H9 (cell line): Measurements from ENCODE around the gene DOCK1. TPM values are rescaled to one million over a fixed set of nuclear protein-coding genes. Genes with fewer than 3 reads are reported as not detected.

ENCODE experiments used
- DNase-seq: peaks from one replicate; pipeline ENCODE4 v3.0.0-alpha.2; 2017
- H2AFZ ChIP-seq: one replicate; pipeline ENCODE4 v1.6.1; 2013; ENCODE audit warnings: mild to moderate bottlenecking, low read length, control low read depth, moderate library complexity
- H2AK5ac ChIP-seq: 2 replicates; pipeline ENCODE4 v1.6.1; 2013; ENCODE audit warnings: low read length, control low read depth, mixed read lengths; ENCODE audit not compliant: insufficient read length
- H2BK120ac ChIP-seq: one replicate; pipeline ENCODE4 v1.6.1; 2013; ENCODE audit warnings: low read depth, mild to moderate bottlenecking, low read length, control low read depth, inconsistent platforms; ENCODE audit not compliant: poor library complexity, severe bottlenecking
- H2BK12ac ChIP-seq: 2 replicates; pipeline ENCODE4 v1.6.1; 2013; ENCODE audit warnings: low read length, control low read depth, mixed read lengths, low read depth; ENCODE audit not compliant: insufficient read length
- H2BK15ac ChIP-seq: 2 replicates; pipeline ENCODE4 v1.6.1; 2013; ENCODE audit warnings: low read depth, low read length, control low read depth
- H2BK20ac ChIP-seq: one replicate; pipeline ENCODE4 v1.6.1; 2013; ENCODE audit warnings: low read depth, mild to moderate bottlenecking, low read length, control low read depth, inconsistent platforms; ENCODE audit not compliant: poor library complexity, severe bottlenecking
- H2BK5ac ChIP-seq: 2 replicates; pipeline ENCODE4 v1.6.1; 2013; ENCODE audit warnings: low read length, control low read depth, mixed read lengths; ENCODE audit not compliant: insufficient read length
- H3K14ac ChIP-seq: 2 replicates; pipeline ENCODE4 v1.6.1; 2013; ENCODE audit warnings: low read length, control low read depth; ENCODE audit not compliant: insufficient read depth
- H3K18ac ChIP-seq: 2 replicates; pipeline ENCODE4 v1.6.1; 2013; ENCODE audit warnings: low read depth, mild to moderate bottlenecking, mixed read lengths, low read length, control low read depth; ENCODE audit not compliant: insufficient read length
- H3K23ac ChIP-seq: 2 replicates; pipeline ENCODE4 v1.6.1; 2013; ENCODE audit warnings: low read length, control low read depth, mixed read lengths, low read depth; ENCODE audit not compliant: insufficient read length
- H3K23me2 ChIP-seq: 2 replicates; pipeline ENCODE4 v1.6.1; 2013; ENCODE audit warnings: low read depth, mild to moderate bottlenecking, mixed read lengths, low read length, control low read depth; ENCODE audit not compliant: insufficient read length, poor library complexity, severe bottlenecking
- H3K27ac ChIP-seq: 2 replicates; pipeline ENCODE4 v1.5.1; 2013; ENCODE audit warnings: low read length, control low read depth, mixed read lengths, low read depth; ENCODE audit not compliant: insufficient read length
- H3K27me3 ChIP-seq: 2 replicates; pipeline ENCODE4 v1.6.1; 2013; ENCODE audit warnings: low read length, control low read depth, inconsistent platforms; ENCODE audit not compliant: insufficient read depth
- H3K4ac ChIP-seq: 2 replicates; pipeline ENCODE4 v1.6.1; 2013; ENCODE audit warnings: low read depth, mild to moderate bottlenecking, control low read depth, inconsistent platforms, low read length, moderate library complexity
- H3K4me1 ChIP-seq: 2 replicates; pipeline ENCODE4 v1.6.1; 2013; ENCODE audit warnings: low read length, control low read depth, inconsistent platforms; ENCODE audit not compliant: insufficient read depth
- H3K4me2 ChIP-seq: 2 replicates; pipeline ENCODE4 v1.6.1; 2013; ENCODE audit warnings: low read length, control low read depth, mixed read lengths; ENCODE audit not compliant: insufficient read length, insufficient read depth
- H3K56ac ChIP-seq: 2 replicates; pipeline ENCODE4 v1.6.1; 2013; ENCODE audit warnings: low read depth, mild to moderate bottlenecking, mixed read lengths, low read length, control low read depth; ENCODE audit not compliant: insufficient read length
- H3K79me1 ChIP-seq: 2 replicates; pipeline ENCODE4 v1.6.1; 2013; ENCODE audit warnings: low read depth, mild to moderate bottlenecking, moderate library complexity, low read length, control low read depth, inconsistent platforms; ENCODE audit not compliant: insufficient read depth, poor library complexity, severe bottlenecking
- H3K79me2 ChIP-seq: 2 replicates; pipeline ENCODE4 v1.6.1; 2013; ENCODE audit warnings: low read length, control low read depth, inconsistent platforms; ENCODE audit not compliant: insufficient read depth
- H3K9ac ChIP-seq: 2 replicates; pipeline ENCODE4 v1.6.1; 2013; ENCODE audit warnings: low read length, control low read depth, mixed read lengths; ENCODE audit not compliant: insufficient read length; ENCODE audit errors: extremely low read depth
- H3K9me3 ChIP-seq: one replicate; pipeline ENCODE4 v1.6.1; 2013; ENCODE audit warnings: low read depth, low read length, inconsistent platforms; ENCODE audit not compliant: control insufficient read depth
- H3T11ph ChIP-seq: one replicate; pipeline ENCODE4 v1.6.1; 2013; ENCODE audit warnings: mild to moderate bottlenecking, low read length, control low read depth, inconsistent platforms
- H4K20me1 ChIP-seq: one replicate; pipeline ENCODE4 v1.6.1; 2013; ENCODE audit not compliant: control insufficient read depth, insufficient read length, insufficient read depth
- H4K5ac ChIP-seq: 2 replicates; pipeline ENCODE4 v1.6.1; 2013; ENCODE audit warnings: low read depth, mild to moderate bottlenecking, mixed read lengths, low read length, control low read depth; ENCODE audit not compliant: insufficient read length
- H4K8ac ChIP-seq: replicated peaks from 2 replicates; pipeline ENCODE4 v1.6.1; 2013; ENCODE audit warnings: low read length, control low read depth, mixed read lengths, low read depth; ENCODE audit not compliant: insufficient read length
- H4K91ac ChIP-seq: 2 replicates; pipeline ENCODE4 v1.6.1; 2013; ENCODE audit warnings: low read depth, mild to moderate bottlenecking, moderate library complexity, mixed read lengths, low read length, control low read depth; ENCODE audit not compliant: insufficient read length
- H3K27ac Mint-ChIP-seq, 3 experiments: 2 replicates in 2 of 3; 3 replicates in 1 of 3; pipeline ENCODE4 v1.8.0; 2020 to 2021; ENCODE audit warnings: mixed read lengths in 3 of 3, mild to moderate bottlenecking in 1 of 3, moderate library complexity in 1 of 3
- H3K27me3 Mint-ChIP-seq: 2 replicates; pipeline ENCODE4 v1.8.0; 2021; ENCODE audit warnings: low read depth, mild to moderate bottlenecking, moderate library complexity, mixed read lengths
- H3K36me3 Mint-ChIP-seq, 3 experiments: 2 replicates in 2 of 3; 3 replicates in 1 of 3; pipeline ENCODE4 v1.8.0; 2020 to 2021; ENCODE audit warnings: low read depth in 3 of 3, mixed read lengths in 3 of 3; ENCODE audit not compliant: insufficient read depth in 1 of 3
- H3K4me1 Mint-ChIP-seq, 2 experiments: 2 replicates each; pipeline ENCODE4 v1.8.0; 2020; ENCODE audit warnings: mixed read lengths in 2 of 2
- H3K4me3 Mint-ChIP-seq, 2 experiments: 2 replicates in 1 of 2; 3 replicates in 1 of 2; pipeline ENCODE4 v1.8.0; 2020 to 2021; ENCODE audit warnings: mild to moderate bottlenecking in 2 of 2, mixed read lengths in 2 of 2, moderate library complexity in 1 of 2
- H3K9me3 Mint-ChIP-seq, 2 experiments: 2 replicates in 1 of 2; 3 replicates in 1 of 2; pipeline ENCODE4 v1.8.0; 2020; ENCODE audit warnings: mild to moderate bottlenecking in 2 of 2, mixed read lengths in 2 of 2, moderate library complexity in 1 of 2
- CTCF ChIP-seq: fragments of 200-600 bp; sonication (generic); conservative IDR thresholded peaks from 3 replicates; pipeline ENCODE4 v1.8.0; 2021; ENCODE audit warnings: antibody characterized with exemption, mild to moderate bottlenecking
- WGBS: extraction: QIAGEN DNeasy Blood & Tissue Kit; methylation state at CpG from one replicate; pipeline ENCODE4 v1.1.7; 2013; ENCODE audit warnings: missing lambda C conversion rate, low lambda C conversion rate, mixed read lengths; ENCODE audit not compliant: insufficient read length; ENCODE audit errors: extremely low coverage; 5-methylcytosine and 5-hydroxymethylcytosine counted together
- total RNA-seq: library from RNA; stranded (reverse); gene quantifications from 2 replicates; pipeline ENCODE4 v1.2.1, GENCODE V29; 2021

The DOCK1 gene
- total RNA-seq, 1 experiment from 2014 or later: 57.0 TPM

- H3K4me1 Mint-ChIP-seq: peaks cover 24 to 26% of the 10 kb centered on the region in 2 experiments
- H3K23ac ChIP-seq: no peak overlapping the region
- no peaks in the 10 kb centered on the region for H3K27me3 ChIP-seq
- H4K8ac ChIP-seq: no peak overlapping the region
- no peaks in the 10 kb centered on the region for H4K20me1 ChIP-seq
- no peak overlapping the region; a peak in 2 of 5 replicates for H3K4me3 Mint-ChIP-seq
- H3K27ac ChIP-seq: peak overlapping the region; percentile 62
- no peak for TF ChIP-seq CTCF
- H2BK120ac ChIP-seq: no peak overlapping the region
- H3K79me1 ChIP-seq: no peaks in the 10 kb centered on the region
- no peak overlapping the region for H3K56ac ChIP-seq
- H3K9ac ChIP-seq: no peak overlapping the region
- peak overlapping the region; percentile 37 to 91 (median 38); a peak in 6 of 7 replicates for H3K27ac Mint-ChIP-seq
- no peaks in the 10 kb centered on the region for H3K79me2 ChIP-seq
- H2BK5ac ChIP-seq: no peak overlapping the region
- no CpG with 5 or more reads among the region's 4 CpGs for WGBS
- peak overlapping the region; percentile 11 for H3K4me2 ChIP-seq
- no peak overlapping the region for H3K14ac ChIP-seq
- no peak overlapping the region for H3T11ph ChIP-seq
- peaks cover 8 to 12% (median 9%) of the 10 kb centered on the region in 3 experiments; a peak in 6 of 7 replicates for H3K36me3 Mint-ChIP-seq
- no peaks in the 10 kb centered on the region; the same call in 1 of the 2 replicates for H3K27me3 Mint-ChIP-seq
- H3K18ac ChIP-seq: no peak overlapping the region
- no peaks in the 10 kb centered on the region for H3K23me2 ChIP-seq
- DNase-seq: peak; percentile 42
- no peaks in the 10 kb centered on the region for H3K9me3 ChIP-seq
- H2AFZ ChIP-seq: no peak overlapping the region
- H2BK15ac ChIP-seq: no peak overlapping the region
- no peak overlapping the region for H4K91ac ChIP-seq
- H3K4ac ChIP-seq: no peak overlapping the region
- peaks cover 7 to 14% of the 10 kb centered on the region in 2 experiments for H3K9me3 Mint-ChIP-seq
- no peak overlapping the region for H2BK20ac ChIP-seq
- no peak overlapping the region for H2AK5ac ChIP-seq
- H2BK12ac ChIP-seq: no peak overlapping the region
- no peak overlapping the region for H4K5ac ChIP-seq
- peaks cover 9% of the 10 kb centered on the region; the same call in 1 of the 2 replicates for H3K4me1 ChIP-seq
Measured at GRCh38 chr10:127215866-127216265, 310.6 kb downstream of the DOCK1 start.
